Retinal pigment epithelial cell (primary cell): ENCODE measurements around the gene SDF4.
"Not testable (repeated sequence)": the region's sequence is repeated elsewhere in the genome, so short reads cannot be mapped to it uniquely, and the experiment has no call there.

Experiments used
- DNase-seq: peaks from one replicate; pipeline ENCODE4 v3.0.0-alpha.2; 2010; ENCODE audit warnings: low read depth
- H3K4me3 ChIP-seq: 2 replicates; pipeline ENCODE4 v1.5.1; 2011; ENCODE audit warnings: mild to moderate bottlenecking, low read length, control low read depth, moderate library complexity
- CTCF ChIP-seq: conservative IDR thresholded peaks from 2 replicates; pipeline ENCODE4 v1.5.1; 2011; ENCODE audit warnings: low read depth, low read length, control low read depth, inconsistent platforms

Gene SDF4

GRCh38 chr1:1178794-1179331 is 52.9 kb downstream of the SDF4 start:
- TF ChIP-seq CTCF: no peak
- no peak overlapping the region for H3K4me3 ChIP-seq
- no peak for DNase-seq

- TF ChIP-seq CTCF: no peak
- no peak for DNase-seq
- H3K4me3 ChIP-seq: no peak overlapping the region
These were observed 54.2 kb downstream of the SDF4 start for GRCh38 chr1:1177452-1178206.

GRCh38 chr1:1176931-1177330 is 54.9 kb downstream of the SDF4 start:
- DNase-seq: no peak
- no peak overlapping the region for H3K4me3 ChIP-seq
- TF ChIP-seq CTCF: no peak

GRCh38 chr1:1176063-1176761 is 55.6 kb downstream of the SDF4 start:
- H3K4me3 ChIP-seq, DNase-seq: not testable (repeated sequence)

GRCh38 chr1:1175221-1176062 is 56.4 kb downstream of the SDF4 start:
- no peak overlapping the region for H3K4me3 ChIP-seq
- no peak for DNase-seq
- TF ChIP-seq CTCF: no peak

GRCh38 chr1:1173793-1174415 is 57.9 kb downstream of the SDF4 start, which contains the start of gene TTLL10:
Gene TTLL10, plus strand, starts transcription at chr1:1173880. Its CDS starts 5,336 bp downstream, at chr1:1179216.
- H3K4me3 ChIP-seq: no peak within 1 kb of the TSS
- DNase-seq: no peak

More at GRCh38 chr1:1173793-1174415, 57.9 kb downstream of the SDF4 start, which contains the start of gene TTLL10:
- TF ChIP-seq CTCF: no peak
